Ascending aorta (tissue), 2 donors: ENCODE data around the gene POLR3K. TPM values are rescaled to one million over a fixed set of nuclear protein-coding genes. Genes with fewer than 3 reads are reported as not detected.

Experiments used
- DNase-seq, 2 donors: peaks; one replicate each; pipeline ENCODE4 v3.0.0-alpha.2; 2019; ENCODE audit warnings: low spot score in 2 of 2
- H3K27ac ChIP-seq, 2 donors: fragments of 200-600 bp; sonication (generic); one replicate each; pipeline ENCODE4 v1.5.1; 2016 to 2017; ENCODE audit warnings: mild to moderate bottlenecking in 1 of 2
- H3K27me3 ChIP-seq: fragments of 200-600 bp; sonication (generic); one replicate; pipeline ENCODE4 v1.5.1; 2017
- H3K36me3 ChIP-seq, 2 donors: fragments of 200-600 bp; sonication (generic); one replicate each; pipeline ENCODE4 v1.5.1; 2016
- H3K4me1 ChIP-seq, 2 donors: fragments of 200-600 bp; sonication (generic); one replicate each; pipeline ENCODE4 v1.5.1; 2016 to 2017; ENCODE audit warnings: mild to moderate bottlenecking in 1 of 2
- H3K4me3 ChIP-seq, 2 donors: fragments of 200-600 bp; sonication (generic); one replicate each; pipeline ENCODE4 v1.5.1; 2016 to 2017; ENCODE audit warnings: mild to moderate bottlenecking in 1 of 2
- H3K9me3 ChIP-seq, 2 donors: fragments of 200-600 bp; sonication (generic); one replicate each; pipeline ENCODE4 v1.5.1; 2016
- intact Hi-C: fragments of 100-400 bp; cut with DNase I; formaldehyde crosslinking; loops from one replicate; pipeline ENCODE4 v1.15.1; 2023
- total RNA-seq: library from RNA; depleted of rRNA; stranded (reverse); fragments of >200 nt; gene quantifications from one replicate; pipeline ENCODE4 v1.1.0, GENCODE V29; 2016
- TF ChIP-seq, protein P1 (sequence below), 3 experiments: fragments of 200-600 bp in 2 of 3; fragments of 450-650 bp in 1 of 3; sonication (generic) in 2 of 3; IDR thresholded peaks; one replicate each; pipeline ENCODE4 v1.5.1; 2016 to 2019; ENCODE audit warnings: antibody characterized with exemption in 3 of 3, mild to moderate bottlenecking in 1 of 3, moderate library complexity in 1 of 3

POLR3K gene
- total RNA-seq, 1 donor from 2014 or later: not detected

DNA sequence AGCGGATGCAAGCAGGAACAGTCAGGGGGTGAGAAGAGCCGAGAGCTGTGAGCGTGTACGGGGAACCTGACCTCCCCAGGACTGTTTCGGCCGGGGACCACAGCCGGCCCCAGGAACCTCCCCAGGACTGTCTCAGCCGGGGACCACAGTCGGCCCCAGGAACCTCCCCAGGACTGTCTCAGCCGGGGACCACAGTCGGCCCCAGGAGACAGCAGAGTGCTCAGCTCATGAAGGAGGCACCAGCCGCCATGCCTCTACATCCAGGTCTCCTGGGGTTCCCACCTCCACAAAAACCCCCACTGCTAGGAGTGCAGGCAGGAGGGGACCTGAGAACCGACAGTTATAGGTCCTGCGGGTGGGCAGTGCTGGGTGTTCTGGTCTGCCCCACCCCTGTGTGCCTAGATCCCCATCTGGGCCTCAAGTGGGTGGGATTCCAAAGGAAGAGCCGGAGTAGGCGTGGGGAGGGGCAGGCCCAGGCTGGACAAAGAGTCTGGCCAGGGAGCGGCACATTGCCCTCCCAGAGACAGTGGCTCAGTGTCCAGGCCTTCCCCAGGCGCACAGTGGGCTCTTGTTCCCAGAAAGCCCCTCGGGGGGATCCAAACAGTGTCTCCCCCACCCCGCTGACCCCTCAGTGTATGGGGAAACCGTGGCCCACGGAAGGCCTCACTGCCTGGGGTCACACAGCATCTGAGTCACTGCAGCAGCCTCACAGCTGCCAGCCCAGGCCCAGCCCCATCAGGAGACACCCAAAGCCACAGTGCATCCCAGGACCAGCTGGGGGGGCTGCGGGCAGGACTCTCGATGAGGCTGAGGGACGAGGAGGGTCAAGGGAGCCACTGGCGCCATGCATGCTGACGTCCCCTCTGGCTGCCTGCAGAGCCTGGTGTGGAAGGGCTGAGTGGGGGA is 14.7 kb upstream of the POLR3K start:
- Histone ChIP-seq H3K9me3 (no peaks in the 10 kb centered on the region), H3K27me3 (no peaks in the 10 kb centered on the region), H3K27ac (peak overlapping the region; percentile 15 to 51), H3K4me1 (peaks cover 13 to 59% of the 10 kb centered on the region in 2 donors), H3K4me3 (peak overlapping the region in 1 of 2 donors; percentile 13), H3K36me3 (peaks cover 18% of the 10 kb centered on the region in 2 donors)
- intact Hi-C loops: no loop called here
- DNase-seq: no peak
- TF ChIP-seq, protein P1, sequence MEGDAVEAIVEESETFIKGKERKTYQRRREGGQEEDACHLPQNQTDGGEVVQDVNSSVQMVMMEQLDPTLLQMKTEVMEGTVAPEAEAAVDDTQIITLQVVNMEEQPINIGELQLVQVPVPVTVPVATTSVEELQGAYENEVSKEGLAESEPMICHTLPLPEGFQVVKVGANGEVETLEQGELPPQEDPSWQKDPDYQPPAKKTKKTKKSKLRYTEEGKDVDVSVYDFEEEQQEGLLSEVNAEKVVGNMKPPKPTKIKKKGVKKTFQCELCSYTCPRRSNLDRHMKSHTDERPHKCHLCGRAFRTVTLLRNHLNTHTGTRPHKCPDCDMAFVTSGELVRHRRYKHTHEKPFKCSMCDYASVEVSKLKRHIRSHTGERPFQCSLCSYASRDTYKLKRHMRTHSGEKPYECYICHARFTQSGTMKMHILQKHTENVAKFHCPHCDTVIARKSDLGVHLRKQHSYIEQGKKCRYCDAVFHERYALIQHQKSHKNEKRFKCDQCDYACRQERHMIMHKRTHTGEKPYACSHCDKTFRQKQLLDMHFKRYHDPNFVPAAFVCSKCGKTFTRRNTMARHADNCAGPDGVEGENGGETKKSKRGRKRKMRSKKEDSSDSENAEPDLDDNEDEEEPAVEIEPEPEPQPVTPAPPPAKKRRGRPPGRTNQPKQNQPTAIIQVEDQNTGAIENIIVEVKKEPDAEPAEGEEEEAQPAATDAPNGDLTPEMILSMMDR (IDR thresholded peaks at IDR 0.05): no peak

DNA sequence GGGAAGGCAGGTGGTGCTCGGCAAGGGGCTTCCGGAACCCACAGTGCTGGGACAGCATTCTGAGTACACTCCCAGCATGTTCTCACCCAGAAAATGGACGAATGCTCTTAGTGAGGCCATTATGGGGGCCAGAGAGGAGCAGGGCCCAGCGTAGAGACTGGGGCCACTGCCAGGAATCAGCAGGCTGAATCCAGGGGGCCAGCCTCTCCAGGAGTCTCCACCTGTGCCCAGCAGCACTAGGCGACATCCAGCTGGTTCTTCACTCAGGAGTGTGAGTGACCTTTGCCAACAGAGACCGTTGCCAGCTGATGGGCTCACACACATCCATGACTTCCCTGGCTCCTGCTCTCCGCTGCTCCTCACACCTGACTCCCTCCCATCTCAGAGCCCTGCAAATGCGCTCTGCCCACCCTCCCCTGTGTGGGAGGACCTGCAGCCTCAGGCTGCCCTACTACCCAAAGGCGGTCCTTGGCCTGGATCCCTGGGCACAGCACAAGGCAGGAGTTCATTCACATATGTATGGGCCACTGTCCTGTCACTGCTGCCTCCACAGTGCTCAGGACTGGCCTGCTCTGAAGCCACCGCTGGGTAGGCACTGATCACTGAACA is 13.9 kb upstream of the POLR3K start:
- Histone ChIP-seq H3K4me1 (peaks cover 13 to 54% of the 10 kb centered on the region in 2 donors), H3K4me3 (no peak overlapping the region), H3K36me3 (peaks cover 26 to 27% of the 10 kb centered on the region in 2 donors), H3K27ac (peak overlapping the region; percentile 9 to 29), H3K9me3 (no peaks in the 10 kb centered on the region), H3K27me3 (no peaks in the 10 kb centered on the region)
- DNase-seq: no peak
- intact Hi-C loops: no loop called here
- TF ChIP-seq, protein P1 (IDR thresholded peaks at IDR 0.05): no peak

DNA sequence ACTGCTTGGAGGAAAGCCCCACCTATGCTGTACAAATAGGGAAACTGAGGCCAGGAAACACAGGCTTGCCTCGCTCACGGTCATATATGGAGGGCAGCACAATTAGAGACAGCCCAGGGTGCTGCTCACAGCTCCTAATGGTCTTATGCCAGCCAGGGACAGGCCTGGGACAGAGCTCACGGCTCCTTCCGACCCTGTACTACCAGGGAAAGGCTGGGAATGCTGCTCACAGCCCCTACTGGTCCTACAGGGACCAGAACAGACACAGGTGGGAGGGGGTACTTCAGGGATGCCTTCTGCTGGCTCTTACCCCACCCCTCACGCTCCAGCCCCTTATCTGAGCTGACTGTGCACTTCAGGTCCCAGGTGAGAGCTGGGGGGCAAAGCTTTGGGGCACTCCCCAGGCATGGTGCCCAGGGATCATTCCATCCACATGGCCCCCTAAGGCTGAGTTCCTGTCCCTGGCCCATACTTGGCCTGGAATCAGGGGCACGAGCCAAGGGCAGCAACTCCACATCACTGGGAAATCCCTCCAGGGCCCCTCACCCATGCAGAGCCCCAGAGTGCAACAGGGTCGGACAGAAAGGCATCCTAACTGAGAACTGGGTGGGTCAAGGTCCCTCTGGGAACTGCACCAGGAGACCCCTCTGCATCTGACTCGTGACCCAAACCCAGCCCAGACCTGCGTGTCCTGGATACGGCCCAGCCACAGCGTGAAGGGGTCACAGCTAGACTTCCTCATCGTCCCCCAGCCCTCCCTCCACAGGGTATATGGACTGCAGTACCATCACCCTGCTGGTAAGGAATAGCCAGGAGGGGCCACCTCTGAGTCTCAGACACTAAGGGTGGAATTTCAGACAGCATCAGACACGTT is 13.1 kb upstream of the POLR3K start:
- TF ChIP-seq, protein P1 (IDR thresholded peaks at IDR 0.05): no peak
- no peak overlapping the region for H3K4me3 ChIP-seq
- no peak for DNase-seq
- H3K27ac ChIP-seq: peak overlapping the region; percentile 9 to 41
- intact Hi-C loops: no loop called here
- no peaks in the 10 kb centered on the region for H3K27me3 ChIP-seq
- H3K9me3 ChIP-seq: no peaks in the 10 kb centered on the region
- peaks cover 13 to 54% of the 10 kb centered on the region in 2 donors for H3K4me1 ChIP-seq
- peaks cover 34% of the 10 kb centered on the region in 2 donors for H3K36me3 ChIP-seq

DNA sequence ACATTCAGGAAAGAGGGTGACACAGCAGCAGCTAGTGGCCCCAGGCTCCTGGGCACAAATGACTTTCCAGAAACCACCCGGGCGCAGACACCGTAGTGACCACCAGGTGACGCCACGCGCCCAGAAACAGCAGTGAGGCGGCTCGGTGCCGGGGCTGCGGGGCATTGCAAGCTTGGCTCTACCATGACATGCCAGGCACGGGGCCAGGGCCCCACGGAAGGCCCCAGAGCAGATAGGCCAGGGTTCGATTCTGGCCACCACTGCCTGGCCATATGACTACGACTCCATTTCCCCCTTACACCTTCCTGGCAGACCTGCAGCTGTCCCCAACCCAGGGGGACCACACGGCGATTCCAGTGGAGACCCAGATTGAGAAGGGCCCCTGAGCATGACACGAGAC is 12.3 kb upstream of the POLR3K start:
- H3K36me3 ChIP-seq: peaks cover 42% of the 10 kb centered on the region in 2 donors
- no peak overlapping the region for H3K4me3 ChIP-seq
- peaks cover 13 to 49% of the 10 kb centered on the region in 2 donors for H3K4me1 ChIP-seq
- peak overlapping the region in 1 of 2 donors; percentile 41 for H3K27ac ChIP-seq
- no peaks in the 10 kb centered on the region for H3K9me3 ChIP-seq
- TF ChIP-seq, protein P1 (IDR thresholded peaks at IDR 0.05): peak; percentile 90 to 99 (median 94)
- H3K27me3 ChIP-seq: no peaks in the 10 kb centered on the region
- peak in 1 of 2 donors; percentile 91 for DNase-seq
- intact Hi-C loops: loop anchor here (1.0 kb wide), 1 partner anchor 32 kb away; no protein-coding TSS in a partner anchor

DNA sequence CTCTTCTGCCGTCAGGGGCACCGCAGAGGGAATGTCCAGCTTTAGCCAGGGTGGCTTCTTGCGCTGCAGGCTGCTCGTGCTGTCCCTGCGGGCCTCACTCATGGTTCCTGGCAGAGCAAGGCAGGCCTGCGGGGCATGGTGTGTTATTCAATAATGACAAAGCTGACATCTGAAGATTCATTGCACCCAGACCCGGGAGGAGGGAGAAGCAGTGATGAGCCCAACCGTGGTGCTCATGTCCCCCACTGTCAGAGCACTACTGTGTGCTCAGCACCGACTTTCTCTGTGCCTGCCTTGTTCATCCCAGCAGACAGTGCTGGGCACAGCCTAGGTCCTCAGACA is 11.5 kb upstream of the POLR3K start:
- Histone ChIP-seq H3K27me3 (no peaks in the 10 kb centered on the region), H3K4me1 (peaks cover 12 to 40% of the 10 kb centered on the region in 2 donors), H3K9me3 (no peaks in the 10 kb centered on the region), H3K4me3 (no peak overlapping the region), H3K36me3 (peaks cover 50 to 51% of the 10 kb centered on the region in 2 donors), H3K27ac (no peak overlapping the region)
- TF ChIP-seq, protein P1 (IDR thresholded peaks at IDR 0.05): no peak
- intact Hi-C loops: loop anchor here (1.0 kb wide), 1 partner anchor 32 kb away; no protein-coding TSS in a partner anchor
- no peak for DNase-seq
